Right hindlimb (tissue), 1 donor: Measurements from ENCODE around the gene SH2B3.
A peak's percentile ranks its signal among the peaks of the same experiment; 100 is the strongest.

ENCODE experiments used
- DNase-seq: peaks from one replicate; pipeline ENCODE4 v3.0.0-alpha.2; 2018

Gene SH2B3

DNA sequence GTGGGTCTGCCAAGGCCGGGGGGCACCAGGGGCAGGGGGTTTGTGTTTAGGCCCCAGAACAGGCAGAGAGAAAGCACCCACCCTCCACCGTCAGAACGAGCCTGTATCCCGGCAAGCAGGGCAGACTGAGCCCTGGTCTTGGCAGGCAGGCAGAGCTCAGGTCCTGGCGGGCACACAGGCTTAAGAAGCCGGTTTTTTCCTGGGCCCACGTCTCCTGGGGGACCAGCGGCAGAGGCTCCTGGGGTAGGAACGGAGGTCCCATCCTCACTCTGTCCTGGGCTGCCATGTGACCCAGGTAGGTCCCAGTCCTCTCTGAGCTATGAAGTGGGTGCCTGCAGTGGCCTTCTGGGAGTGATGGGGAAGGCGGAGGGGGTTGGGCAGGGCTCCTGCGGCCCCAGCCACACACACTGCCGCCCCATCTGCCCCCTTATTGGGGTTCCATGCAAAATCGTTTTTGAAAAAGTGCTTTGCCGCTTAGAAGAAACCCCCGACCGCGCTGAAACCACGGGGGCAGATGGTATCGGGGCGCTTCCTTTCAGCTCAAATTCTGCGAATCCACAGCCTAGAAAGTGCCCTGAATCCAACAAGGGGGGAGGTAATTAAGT lies 24.2 kb downstream of the SH2B3 start:
- no peak for DNase-seq

DNA sequence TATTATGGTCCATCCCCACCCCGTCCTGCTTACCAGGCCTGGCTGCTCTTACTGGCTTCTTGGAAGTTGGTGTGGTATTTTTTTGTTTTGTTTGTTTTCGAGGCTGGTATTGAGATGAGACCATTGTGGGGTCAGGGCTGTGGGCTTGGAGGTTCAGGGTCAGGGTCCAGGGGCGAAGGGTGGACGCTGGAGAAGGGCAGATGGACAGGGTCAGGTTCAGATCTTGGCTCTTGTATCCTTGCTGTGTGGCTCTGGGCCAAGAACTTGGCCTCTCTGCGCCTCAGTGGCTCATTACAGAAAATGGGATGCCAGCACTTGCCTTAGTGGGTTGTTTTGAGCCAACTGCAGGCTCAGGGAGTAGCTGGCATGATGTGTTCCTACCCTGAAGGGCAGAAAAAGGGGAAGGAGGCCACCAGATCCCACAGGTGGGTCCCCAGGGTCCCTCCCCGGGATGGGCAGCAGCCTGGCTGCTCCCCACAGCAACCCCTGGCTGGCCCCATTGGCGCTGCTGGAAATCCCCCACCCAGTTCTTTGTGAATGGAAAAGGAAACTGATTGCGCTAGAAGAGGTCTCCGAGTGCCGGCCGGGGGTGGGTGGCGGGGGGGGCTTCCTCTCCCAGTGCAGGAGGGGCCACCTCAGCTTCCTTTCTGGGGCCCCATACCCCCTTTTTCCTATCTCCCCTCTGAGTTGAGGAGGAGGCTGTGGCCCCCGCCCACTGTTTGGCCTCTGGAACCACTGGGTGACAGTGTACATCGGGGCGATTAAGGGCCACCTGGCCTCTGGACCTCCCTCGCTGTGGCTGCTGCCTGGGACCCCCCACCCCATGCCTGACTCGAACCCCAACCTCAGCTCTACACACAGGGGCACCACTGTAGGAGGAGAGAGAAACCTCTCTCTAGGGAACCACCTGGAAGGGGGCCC lies 25.0 kb downstream of the SH2B3 start:
- DNase-seq: no peak

DNA sequence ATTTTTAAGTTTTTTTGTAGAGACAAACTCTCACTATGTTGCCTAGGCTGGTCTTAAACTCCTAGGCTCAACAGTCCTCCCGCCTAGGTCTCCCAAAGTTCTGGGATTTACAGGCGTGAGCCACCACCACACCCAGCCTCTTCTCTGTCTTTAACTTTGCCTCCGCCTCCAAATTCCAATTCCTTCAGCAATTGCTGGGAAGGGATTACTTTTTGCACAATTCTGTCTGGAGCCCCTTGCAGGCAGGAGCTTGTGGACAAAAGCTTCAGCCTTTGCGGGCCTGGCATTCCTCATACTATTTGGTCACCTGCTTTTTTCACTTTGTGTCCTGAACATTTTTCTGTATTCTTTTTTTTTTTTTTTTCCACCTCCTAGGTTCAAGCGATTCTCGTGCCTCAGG lies 26.0 kb downstream of the SH2B3 start:
- DNase-seq: no peak

DNA sequence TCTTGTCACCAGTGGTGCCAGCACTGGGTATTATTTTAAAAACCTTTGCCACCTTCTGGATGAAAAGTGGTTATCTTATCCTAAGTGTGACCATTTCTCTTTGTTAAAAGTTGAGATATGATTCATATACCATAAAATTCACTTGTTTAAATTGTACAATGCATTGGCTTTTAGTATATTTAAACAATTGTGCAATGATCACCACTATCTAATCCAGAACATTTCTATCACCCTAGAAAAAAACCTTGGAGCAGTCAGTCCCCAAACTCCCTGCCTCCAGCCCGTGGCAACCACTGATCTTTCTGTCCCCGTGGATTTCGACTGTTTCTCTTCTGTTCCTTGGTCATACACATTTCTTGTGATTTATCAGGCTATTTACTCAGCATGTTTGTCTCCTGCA lies 28.3 kb downstream of the SH2B3 start:
- no peak for DNase-seq

DNA sequence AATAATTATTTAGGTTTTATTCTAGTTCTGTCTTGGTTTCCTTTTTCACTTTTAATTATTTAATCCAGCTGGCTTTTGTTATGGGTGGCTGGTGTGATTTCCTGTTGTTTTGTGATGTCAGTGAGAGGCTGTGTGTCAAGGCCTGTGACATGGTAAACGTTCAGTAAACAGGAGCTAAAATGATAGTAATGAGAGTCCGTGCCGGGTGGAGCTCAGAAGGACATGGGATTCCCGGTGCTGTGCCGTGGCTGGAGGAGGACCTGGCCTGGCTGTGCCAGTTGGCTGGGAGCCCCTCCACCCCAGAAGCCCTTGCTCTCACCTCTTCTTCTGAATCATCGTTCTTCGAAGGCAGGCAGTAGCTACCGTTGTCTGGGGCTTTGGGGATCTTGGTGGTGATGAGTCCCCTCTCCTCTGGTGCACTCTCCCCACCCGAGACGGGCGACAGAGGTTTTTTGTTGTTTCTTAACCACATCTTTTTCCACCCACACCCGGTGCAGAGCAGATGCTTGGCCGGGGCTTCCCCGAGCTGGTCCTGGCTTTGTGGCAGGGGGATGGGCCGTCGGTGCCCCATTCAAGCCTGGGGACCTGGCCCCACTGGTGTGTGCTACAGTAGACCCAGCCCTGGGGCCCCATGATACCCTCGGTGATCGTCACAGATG lies 29.1 kb downstream of the SH2B3 start:
- DNase-seq: peak; percentile 52

DNA sequence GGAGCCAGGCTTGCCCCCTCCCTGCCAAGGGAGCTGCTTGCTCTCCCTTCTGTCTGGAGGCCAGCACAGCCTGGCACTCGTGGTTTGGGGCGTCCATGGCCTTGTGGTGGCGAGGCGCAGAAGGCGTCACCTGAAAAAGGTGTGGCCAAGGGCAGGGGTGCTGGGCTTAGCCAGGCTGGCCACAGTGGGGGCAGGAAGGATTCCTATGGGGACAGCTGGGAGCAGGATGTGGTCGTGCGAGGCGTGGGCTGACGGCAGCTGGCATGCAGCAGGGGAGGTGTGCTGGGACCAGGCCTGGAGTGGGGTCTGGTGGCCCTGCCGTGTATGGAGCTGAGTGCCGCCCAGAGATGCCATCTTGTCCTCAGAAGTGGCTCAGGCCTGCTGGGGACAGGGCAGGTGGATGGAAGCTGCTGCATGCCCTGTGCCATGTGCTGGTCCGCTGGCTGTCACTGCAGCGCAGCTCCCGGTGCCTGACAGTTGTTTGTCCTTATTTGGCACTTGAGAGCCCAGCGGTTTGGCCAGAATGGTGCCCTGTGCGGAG lies 30.0 kb downstream of the SH2B3 start:
- DNase-seq: no peak

DNA sequence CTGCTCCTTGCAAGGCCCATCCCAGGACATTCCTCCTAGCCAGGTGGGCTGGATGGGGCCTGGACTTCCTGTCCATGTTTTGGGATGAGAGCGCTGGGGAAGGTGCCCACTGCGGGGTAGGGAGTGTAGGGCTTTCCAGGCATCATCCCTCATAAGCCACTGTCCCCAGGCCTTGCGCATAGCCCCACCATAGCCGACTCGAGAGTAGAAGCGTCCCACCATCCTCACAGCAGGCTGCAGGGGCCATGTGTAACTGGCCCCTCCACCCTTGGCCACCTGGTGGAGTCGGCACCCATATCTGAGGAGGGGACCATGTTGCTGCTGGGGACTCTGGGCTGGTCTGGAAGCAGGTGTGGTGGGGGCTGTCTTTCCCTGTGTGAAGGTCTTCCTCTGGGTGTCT lies 30.5 kb downstream of the SH2B3 start:
- DNase-seq: no peak

DNA sequence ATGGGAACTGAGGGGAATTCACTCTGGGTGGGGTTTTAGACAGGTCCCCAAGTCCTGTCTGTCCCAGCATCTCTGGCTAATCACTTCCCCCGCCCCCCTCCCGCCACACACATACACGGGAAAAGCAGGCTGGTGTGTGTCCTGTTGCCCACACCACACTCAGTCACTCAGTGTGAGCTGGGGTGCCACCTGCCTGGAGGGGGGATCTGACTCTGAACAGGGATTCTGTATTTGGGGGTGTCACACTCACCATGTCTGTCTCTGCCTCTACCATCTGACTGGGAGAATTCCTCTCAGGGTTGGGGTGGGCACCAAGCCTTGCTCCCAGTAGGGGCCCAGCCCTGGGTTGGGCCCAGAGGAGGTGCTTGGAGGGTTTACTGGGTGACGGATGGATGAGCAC lies 31.1 kb downstream of the SH2B3 start:
- no peak for DNase-seq

DNA sequence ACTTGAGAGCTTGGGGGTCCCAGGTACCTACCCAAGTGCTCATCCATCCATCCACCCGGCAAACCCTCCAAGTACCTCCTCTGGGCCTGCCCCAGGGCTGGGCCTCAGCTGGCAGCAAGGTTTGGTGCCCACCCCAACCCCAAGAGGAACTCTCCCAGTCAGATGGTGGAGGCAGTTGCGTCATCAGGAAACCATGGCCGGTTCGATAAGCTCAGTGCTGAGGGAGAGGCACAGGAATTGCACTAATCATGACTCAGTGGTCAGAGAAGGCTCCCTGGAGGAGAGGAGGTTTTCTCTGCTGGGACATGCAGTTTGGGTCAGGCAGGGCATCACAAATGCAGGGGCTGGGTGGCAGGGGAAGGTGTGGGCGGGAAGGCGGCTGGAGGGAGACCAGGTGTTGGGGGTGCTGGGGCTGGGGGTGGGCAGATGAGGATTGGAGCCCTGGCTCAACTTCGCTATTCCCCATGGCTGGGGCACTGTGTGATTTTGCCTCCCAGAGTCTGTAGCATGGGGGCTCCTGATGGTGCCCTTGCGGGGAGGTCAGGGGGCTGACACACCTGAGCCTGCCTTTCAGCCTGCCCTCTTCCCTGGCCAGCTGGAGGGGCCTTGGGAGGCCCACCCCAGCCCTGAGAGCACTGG lies 32.2 kb downstream of the SH2B3 start:
- no peak for DNase-seq

DNA sequence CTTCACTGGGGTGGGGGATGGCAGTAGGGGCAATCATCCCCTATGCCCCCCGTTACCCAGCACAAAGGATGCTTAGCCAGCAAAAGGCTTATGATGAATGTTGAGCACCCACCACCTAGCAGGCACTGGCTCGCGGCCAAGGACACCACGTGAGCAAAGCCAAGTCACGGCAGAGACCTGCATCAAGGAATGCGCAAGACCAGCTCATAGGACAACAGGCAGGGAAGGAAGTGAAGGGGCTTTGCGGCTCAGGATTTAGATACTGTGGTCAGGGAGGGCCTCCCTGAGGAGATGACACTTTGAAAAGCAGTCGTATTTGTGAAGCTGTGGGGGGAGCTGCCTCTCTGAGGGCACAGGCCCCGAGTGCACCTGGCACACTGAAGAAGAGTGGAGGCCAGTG lies 32.8 kb downstream of the SH2B3 start:
- DNase-seq: no peak

DNA sequence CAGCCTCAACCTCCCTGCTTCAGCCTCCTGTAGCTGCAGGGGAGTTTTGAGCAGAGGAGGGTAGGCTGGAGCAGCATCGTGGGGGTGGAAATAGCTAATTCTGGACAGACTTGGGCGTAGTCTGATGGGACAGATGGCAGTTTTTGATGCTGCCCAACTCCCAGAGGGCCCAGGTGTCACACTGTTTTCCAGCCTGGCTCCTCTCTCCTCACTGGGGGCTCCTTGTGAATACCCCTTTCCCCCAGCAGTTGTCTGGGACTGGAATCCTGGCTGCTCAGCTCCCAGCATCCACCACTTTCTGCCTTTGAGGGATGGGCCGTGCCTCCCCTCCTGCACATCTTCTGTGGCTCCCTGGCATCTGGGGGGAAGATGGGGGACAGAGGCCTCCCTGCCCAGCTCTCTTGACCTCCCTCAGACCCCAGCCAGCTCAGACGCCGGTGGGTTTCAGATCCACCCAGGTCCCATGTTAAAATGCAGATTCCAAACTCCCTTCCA lies 34.0 kb downstream of the SH2B3 start:
- no peak for DNase-seq

DNA sequence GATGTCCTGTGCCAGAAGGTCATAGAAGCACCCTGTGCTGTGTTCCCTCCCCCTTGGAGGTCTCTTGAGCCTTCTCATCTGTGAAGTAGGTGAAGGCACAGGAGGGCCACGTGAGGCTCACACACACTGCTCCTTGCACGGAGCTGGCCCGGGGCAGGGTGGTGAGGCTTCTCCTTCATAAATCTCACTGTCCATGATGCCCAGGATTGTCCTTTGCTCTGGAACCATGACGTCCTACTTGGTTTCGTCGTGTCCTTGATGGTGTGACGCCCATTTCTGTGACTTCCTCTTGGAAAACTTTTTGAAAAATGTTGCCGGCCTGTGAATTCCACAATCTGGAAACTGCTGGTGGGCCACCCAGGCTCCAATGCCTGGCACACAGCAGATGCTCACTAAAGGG lies 34.4 kb downstream of the SH2B3 start:
- DNase-seq: no peak

DNA sequence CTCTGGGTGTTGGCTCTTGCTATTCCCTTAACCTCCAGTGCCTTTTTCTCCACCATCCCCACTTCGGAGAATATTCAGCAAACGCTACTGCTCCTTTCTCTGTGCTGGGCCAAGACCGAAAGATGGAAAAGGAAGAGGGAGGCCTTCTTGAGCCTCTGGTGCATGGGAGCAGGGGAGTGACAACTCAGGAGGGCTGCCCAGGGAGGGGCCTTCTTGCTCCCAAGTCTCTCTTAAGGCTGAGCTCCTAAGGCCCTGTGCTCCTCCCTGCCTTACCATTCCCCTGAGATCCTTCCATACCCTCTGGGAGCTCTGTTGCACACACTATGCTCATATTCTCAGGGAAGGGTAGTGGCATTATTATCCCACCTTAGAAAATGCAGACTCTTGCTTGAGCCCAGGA lies 34.9 kb downstream of the SH2B3 start:
- DNase-seq: peak; percentile 8

DNA sequence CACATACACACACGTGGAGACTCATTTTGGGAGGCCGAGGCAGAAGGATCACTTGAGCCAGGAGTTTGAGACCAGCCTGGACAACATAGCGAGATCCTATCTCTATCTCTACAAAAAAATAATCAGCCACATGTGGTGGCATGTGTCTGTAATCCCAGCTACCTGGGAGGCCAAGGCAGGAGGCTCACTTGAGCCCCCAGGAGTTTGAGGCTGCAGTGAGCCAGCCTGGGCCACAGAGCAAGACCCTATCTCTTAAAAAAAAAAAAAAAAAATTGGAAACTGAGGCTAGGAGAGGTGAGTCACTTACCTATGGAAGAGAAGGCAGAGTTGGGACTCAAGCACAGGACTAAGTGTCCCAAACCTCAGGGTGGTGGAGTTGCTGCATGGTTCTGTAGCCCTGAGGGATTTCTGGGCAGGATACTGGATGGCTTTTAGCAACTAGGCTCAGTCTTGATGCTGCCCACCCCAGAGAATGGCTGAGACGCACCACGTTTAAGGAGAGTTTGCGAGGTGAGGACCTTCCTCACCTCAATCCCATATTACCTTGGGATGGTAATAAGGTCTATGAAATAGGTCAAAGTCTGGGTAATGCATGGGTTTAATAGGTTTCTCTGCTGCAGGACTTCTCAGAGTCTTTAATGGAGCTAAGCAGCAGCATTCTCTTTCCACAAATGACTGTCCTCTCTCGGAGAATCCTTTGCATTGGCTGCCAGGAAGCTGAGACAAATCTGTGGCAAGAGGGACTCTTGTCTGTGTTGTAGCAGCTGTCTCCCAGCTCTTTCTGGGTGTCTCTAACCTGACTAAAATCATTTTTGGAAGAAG lies 35.6 kb downstream of the SH2B3 start:
- no peak for DNase-seq

DNA sequence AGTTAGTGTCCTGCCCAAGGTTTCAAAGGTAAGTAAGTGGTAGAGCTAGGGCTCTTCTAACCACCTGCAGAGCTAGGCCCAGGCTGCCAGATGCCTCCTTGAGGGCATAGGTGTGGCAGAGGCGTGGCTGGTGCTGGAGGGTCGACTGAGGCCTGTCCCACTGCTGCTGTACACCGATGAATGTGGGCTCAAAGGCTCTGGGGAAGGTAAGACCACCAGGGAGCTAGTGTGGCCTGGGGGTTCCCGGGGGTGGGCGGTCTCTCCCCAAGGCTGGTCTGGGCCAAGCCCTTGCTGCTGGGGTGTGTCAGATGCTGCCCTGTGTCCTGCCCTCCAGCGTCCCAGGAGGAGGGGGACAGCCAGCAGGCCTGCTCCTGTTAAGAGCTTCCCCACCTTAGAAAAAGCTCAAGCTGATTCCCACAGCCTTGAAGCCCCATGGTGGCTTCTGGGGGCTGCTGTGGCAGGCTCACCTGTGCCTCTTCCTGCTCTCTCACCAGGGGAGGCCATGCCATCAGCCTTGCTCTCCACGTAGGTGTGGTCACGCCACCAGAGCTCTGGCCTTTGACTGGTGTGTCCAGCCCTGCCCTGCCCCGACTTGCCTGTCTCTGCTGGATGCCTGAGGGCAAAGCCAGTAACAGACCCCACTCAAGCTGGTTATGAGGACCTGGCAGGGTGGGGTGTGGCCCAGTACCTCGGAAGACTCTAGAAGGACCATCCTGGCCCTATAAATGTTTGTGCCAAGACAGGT lies 36.8 kb downstream of the SH2B3 start:
- peak; percentile 12 for DNase-seq

DNA sequence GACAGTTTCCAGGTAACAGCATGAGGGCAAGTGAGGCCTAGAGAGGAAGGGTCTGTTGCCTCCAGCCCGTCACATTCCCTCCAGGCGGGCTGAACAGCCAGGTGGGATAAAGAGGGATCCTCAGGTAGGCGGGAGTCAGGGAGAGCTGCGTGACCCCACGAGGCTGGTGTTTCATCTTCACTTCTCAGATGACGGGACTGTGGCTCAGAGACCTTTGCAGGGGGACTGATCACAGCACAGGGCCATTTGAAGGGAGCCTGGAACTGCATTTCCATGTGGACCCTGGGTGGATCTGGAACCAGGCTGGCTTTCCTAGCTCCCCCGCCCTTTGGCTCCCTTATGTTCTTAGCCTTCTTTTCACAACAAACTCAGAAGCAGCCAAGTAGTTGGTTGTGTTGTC lies 37.4 kb downstream of the SH2B3 start:
- DNase-seq: peak; percentile 9

DNA sequence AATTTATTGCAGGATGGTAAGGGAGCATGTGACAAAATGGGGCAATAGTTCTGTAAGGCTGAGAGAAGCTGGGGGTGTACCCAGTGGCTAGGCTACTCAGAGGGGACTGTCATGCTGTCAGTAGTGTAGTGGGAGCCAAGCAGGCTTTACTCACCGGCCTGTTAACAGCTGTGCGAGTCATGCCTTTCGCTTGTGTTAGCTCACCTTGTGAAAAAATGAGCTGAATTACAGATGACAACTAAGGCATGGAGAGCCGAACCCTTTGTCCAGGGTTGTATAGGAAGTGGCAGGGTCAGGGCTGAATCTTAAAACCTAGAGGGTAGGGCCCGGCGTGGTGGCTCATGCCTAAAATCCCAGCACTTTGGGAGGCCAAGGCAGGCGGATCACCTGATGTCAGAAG lies 37.9 kb downstream of the SH2B3 start:
- DNase-seq: peak; percentile 13

DNA sequence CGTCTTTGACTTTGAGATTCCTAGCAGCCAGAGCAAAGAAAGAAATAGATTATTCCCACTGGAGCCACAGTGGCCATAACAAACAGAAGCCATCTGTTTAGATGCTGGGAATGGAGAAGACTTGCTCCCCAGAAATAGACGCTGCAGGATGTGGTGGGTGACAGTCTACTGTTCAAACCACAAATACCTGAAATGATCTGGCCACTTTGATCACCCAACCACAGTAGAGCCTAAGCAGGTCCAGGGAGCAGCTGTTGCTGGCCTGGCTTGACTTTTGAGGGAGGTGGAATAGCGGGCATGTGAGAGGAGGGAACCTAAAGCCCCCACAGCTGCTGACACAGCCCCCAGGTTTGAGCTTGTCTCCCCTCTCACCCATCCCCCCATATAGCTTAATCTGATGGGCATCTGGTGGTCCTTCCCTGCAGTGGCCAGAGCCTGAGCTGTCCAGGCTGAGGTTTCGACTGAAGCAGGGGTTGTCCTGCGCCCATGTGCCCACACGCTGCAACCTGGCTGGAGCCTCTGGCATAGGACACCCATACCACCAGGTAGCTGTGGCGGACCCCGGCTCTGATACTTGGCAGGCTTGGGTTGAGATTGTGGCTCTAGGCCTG lies 38.7 kb downstream of the SH2B3 start:
- no peak for DNase-seq

DNA sequence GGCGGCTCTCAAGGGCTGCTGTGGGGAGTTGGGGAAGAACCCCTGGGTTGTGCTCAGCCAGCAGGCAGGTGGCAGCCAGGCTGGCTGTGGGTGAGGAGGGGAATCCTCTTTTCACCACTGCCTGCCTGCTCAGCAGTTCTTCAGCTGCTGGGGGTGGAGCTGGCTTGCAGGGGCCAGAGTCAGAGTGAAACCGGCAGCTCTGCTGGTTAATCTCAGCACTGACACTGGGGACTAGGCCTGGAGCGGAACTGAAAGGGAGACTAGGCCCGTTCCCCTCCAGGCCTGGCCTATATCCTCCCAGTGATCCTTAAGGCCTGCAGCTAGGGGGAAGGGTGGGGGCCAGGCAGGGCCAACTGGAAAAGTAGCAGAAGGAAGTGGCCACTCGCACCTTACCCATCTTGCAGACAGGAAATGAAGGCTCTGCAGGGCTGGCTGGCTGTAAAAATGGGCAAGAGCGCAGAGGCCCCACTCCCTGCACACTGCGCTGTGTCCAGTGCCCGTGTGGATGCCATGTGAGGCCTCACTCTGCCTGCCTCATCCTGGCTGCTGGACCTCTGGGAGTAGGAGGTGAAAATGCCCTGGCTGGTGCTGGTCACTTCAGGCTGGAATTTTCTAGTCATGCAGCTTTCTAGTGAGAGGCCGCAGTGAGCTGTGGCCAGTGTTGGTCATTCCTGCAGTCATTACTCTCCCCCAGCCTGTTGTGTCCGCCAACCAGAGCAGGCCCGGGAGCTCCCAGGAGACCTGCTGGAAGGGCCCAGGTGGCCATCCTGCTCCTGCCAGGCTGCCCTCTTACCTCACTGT lies 39.4 kb downstream of the SH2B3 start:
- DNase-seq: peak; percentile 70
